GM21515 (cell line): Measurements from ENCODE around the gene AP3D1.
"Not testable (repeated sequence)": the region's sequence is repeated elsewhere in the genome, so short reads cannot be mapped to it uniquely, and the experiment has no call there.

Experiments
- ATAC-seq: cut with Tn5 transposase; IDR thresholded peaks from one replicate; pipeline ENCODE4 v1.9.1; 2021; ENCODE audit not compliant: unreplicated experiment

Gene AP3D1

GRCh38 chr19:2129892-2130770, 21.2 kb downstream of the AP3D1 start:
- no peak for ATAC-seq

DNA sequence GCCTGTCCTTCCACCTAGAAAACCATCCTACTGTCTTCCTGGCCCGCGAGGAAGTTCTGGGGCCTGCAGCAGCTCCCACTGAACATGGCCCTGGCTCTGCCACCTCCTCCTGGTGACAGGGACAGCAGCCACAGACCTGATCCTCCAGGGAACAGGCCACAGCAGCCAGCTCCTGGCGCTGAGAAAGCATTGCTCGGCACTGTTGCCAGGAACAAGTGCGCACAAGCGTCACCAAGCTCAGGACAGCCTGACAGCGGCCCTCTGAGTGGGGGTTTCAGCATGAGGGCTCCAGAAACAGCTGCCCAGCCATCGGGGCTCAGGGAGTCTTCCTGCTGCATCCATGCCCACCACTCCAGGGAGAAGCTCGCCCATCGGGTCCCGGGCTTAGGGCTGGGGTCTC, 21.9 kb downstream of the AP3D1 start:
- ATAC-seq, result no peak

GRCh38 chr19:2129022-2129421, 22.3 kb downstream of the AP3D1 start:
- ATAC-seq, result no peak

GRCh38 chr19:2128252-2128651, 23.1 kb downstream of the AP3D1 start:
- not testable (repeated sequence) for ATAC-seq

- no peak for ATAC-seq
Observed at GRCh38 chr19:2127758-2128157, 23.6 kb downstream of the AP3D1 start.

- no peak for ATAC-seq
Observed at GRCh38 chr19:2126879-2127518, 24.4 kb downstream of the AP3D1 start.

DNA sequence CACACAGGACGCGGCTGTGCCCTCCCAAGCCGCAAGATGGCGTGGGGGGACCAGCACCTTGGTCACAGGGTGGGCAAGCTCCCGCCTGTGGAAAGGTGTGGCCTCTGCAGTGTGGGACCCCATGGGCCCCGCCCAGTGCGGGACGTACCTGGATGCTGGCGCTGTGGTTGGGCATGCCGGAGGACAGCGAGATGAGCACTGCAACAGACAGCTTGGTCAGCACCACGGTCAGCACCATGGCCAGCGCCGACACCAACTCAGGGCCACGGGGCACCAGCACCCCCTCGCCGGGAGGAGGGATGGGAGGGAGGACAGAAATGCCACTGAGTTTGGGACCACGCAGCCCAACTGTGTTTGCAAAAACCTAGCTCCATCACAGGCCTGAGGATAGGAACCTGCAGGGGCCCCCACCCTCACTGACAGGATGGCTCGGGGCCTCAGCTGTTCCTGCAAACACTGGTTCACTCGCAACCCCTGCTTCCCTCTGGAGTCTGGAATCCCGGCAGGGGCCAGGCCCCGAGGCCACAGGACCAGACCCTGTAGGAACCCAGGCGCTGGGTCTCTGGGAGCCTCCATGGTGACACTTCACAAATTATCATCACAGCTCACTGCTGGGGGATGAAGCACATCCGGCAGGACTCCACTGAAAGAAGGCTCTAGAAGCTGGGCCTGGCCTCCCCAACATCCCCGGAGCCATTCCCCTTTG, 27.5 kb downstream of the AP3D1 start:
- ATAC-seq, result no peak

GRCh38 chr19:2122982-2123381, 28.4 kb downstream of the AP3D1 start:
- ATAC-seq, result no peak

DNA sequence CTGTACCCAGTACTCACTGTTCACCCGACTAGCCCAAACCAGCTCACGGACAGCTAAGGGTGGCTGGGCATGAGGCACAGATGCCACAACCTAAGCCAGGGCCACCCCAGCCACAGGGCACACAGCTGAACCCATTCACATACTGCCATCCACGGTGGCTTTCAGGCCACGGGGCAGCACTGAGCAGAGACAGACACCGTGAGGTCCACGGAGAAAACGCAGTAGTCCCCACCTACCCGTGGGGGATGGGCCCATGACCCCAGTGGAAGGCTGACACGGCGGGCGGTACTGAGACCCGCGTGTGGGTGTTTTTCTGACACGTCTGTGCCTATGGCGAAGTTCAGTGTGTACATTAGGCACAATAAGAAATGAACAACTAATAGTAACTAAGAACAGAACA, 29.1 kb downstream of the AP3D1 start:
- ATAC-seq, result no peak

DNA sequence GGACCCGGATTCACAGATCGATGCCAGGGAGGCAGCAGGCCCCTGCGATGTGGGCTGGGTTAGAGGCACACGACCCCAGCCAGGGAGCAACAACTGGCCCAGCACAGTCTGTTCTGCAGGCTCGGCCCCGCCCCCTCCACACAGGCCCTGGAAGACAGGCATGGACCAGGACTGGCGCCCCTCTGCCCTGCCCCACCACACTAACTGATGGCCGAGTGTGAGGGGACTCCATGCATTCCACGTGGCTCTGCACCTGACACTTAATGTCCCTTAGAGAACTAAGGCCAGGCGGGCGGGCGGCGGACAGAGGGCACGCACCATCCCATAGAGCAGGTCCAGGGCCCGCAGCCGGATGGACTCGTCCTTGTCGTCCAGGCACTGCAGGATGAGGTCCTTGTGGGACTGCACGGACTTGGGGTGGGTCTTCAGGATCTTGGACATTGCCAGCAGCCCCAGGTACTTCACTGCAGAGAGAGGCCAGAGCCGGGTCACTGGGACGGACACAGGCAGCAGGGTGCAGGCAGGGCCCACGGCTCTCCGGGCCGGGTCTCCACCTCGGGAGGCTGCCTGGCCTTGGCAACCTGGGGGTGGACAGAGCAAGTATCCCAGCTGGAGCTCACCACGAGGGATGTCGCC, 29.8 kb downstream of the AP3D1 start:
- no peak for ATAC-seq

- no peak for ATAC-seq
Observed at GRCh38 chr19:2120821-2121220, 30.5 kb downstream of the AP3D1 start.

- ATAC-seq, result no peak
Observed at GRCh38 chr19:2119921-2120785, 31.2 kb downstream of the AP3D1 start.

GRCh38 chr19:2118438-2118837, 32.9 kb downstream of the AP3D1 start:
- no peak for ATAC-seq

DNA sequence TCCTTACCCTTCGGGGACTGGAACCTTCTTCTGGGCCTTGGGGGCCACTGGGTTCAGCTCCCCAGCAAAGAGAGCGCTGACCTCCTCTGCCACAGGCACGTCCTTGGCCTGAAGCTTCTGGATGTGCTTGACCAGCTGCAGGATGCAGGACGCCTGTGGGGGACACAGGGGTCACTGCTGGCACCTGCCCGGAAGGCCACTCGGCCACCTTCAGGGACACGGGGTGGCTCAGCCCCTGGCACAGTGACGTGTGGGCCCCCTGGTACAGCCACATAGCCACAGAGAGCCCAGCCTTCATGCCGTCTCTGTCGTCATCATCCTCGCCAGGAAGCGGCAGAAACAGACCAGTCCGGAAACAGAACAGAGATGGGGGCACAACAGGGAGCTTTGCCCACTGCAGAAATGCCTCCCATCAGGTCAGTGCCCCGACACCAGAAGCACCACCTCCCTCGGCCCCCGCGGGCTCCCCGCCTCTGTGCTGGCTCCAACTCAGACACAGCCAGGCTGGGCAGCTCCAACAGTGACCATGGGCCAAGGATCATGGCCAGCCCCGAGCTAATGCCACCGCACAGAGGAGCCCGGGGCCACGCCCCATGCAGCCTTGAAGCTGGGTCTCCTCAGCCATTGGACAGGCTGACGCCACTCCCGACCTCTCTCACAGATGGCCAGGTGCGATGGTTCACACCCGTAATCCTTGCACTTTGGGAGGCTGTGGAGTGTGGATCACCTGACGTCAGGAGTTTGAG, 34.0 kb downstream of the AP3D1 start:
- ATAC-seq, result no peak

GRCh38 chr19:2116507-2116906, 34.9 kb downstream of the AP3D1 start:
- no peak for ATAC-seq

- ATAC-seq, result no peak
Observed at GRCh38 chr19:2115911-2116426, 35.4 kb downstream of the AP3D1 start.

- ATAC-seq, result no peak
Observed at GRCh38 chr19:2115324-2115723, 36.0 kb downstream of the AP3D1 start.

DNA sequence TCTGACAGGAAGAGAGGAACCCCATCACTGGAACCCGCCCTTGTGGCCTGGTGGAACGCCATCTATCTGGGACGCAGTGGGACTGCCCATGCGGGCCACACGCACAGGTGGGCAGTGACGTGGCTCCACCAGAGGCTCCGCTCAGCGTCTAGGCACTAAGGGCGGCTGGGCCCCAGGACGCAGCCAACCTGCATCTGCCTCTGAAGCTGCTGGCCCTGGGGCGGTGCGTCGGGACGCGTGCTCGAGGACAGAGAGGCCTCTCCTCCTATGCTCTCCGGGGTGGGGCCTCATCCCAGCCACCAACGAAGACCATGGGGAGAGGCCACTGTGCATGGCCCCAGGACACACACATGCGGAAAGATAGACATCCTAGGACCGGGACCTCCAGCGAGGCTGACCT, 36.5 kb downstream of the AP3D1 start:
- ATAC-seq, result no peak

DNA sequence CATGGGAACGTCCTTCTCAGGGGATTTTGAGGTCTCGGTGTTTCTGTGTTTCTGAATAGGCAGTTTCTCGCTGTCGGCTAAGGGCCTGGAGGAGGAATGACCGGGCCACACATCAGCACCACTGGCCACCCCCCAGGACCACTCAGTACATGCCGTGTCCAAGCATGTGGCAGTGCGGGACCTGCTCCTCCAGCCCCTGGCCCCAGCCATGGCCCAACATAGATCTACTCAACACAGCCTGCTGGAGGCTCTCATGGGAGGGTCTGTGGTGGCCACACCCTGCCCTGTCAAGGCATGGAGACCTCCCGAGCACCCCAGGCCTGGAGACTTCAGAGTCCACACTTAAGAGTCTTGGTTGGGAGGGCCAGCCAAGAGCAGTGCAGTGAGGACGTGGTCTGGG, 37.1 kb downstream of the AP3D1 start:
- no peak for ATAC-seq
